C4-2B (cell line): Measurements from ENCODE around the gene TGM4.

Source experiments
- ZFX ChIP-seq: fragments of 450-650 bp; IDR thresholded peaks from 2 replicates; pipeline ENCODE4 v1.6.1; 2017
- TF ChIP-seq, protein P1 (sequence below): fragments of 450-650 bp; conservative IDR thresholded peaks from 2 replicates; pipeline ENCODE4 v1.5.1; 2017; ENCODE audit warnings: mild to moderate bottlenecking

DNA sequence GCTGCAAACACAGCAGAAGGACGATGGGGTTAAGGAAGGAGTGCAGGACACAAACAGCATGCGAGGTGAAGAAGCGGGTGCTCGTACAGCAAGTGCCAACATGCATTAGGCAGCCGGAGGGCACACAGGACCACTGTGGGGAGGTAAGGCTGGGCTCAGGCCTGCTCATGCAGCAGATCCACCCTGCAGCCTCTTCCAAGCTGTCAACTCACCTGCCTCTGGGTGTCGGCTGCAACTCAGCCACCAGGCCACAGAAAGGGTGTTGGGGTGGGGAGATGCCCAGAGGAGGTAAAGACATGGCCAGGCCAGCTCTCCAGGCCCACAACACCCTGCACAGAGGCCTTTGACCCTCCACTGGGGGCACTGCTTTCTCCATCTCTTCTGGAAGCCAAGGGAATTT, 44.2 kb downstream of the TGM4 start:
- TF ChIP-seq, protein P1, sequence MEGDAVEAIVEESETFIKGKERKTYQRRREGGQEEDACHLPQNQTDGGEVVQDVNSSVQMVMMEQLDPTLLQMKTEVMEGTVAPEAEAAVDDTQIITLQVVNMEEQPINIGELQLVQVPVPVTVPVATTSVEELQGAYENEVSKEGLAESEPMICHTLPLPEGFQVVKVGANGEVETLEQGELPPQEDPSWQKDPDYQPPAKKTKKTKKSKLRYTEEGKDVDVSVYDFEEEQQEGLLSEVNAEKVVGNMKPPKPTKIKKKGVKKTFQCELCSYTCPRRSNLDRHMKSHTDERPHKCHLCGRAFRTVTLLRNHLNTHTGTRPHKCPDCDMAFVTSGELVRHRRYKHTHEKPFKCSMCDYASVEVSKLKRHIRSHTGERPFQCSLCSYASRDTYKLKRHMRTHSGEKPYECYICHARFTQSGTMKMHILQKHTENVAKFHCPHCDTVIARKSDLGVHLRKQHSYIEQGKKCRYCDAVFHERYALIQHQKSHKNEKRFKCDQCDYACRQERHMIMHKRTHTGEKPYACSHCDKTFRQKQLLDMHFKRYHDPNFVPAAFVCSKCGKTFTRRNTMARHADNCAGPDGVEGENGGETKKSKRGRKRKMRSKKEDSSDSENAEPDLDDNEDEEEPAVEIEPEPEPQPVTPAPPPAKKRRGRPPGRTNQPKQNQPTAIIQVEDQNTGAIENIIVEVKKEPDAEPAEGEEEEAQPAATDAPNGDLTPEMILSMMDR = no peak
- no peak for TF ChIP-seq ZFX
